PC-9 (cell line): ENCODE data around the gene NKX1-2. TPM values are rescaled to one million over a fixed set of nuclear protein-coding genes. Genes with fewer than 3 reads are reported as not detected.

Source experiments
- BruUV-seq: library from RNA; stranded (reverse); fragments of 400-500 nt; replicated peaks from 2 replicates; lab custom pipeline; 2021; lab: Mats Ljungman, UMichigan
- CTCF ChIA-PET: fragments of 300-600 bp; sonication (Branson Sonifier 250); formaldehyde crosslinking; loops from one replicate; lab custom pipeline; 2022; ENCODE audit warnings: antibody characterized with exemption; lab: Charles Lee
- POLR2A ChIA-PET: fragments of 300-600 bp; sonication (Branson Sonifier 250); formaldehyde crosslinking; loops from one replicate; lab custom pipeline; 2022; ENCODE audit warnings: antibody characterized with exemption; ENCODE audit not compliant: unreplicated experiment; lab: Charles Lee
- DNase-seq, 2 experiments: peaks; one replicate each; pipeline versions ENCODE4 v3.0.0 to v3.0.0-alpha.2; 2015 to 2022; ENCODE audit warnings: mixed read lengths in 1 of 2
- H2AFZ ChIP-seq: fragments of 200-600 bp; sonication (generic); 2 replicates; pipeline ENCODE4 v1.8.1; 2017; ENCODE audit warnings: antibody characterized with exemption
- H3F3A ChIP-seq: fragments of 200-600 bp; sonication (generic); 2 replicates; pipeline ENCODE4 v1.8.1; 2017; ENCODE audit warnings: antibody characterized with exemption, mild to moderate bottlenecking, low read depth; ENCODE audit not compliant: insufficient read depth
- H3K27ac ChIP-seq: fragments of 200-600 bp; sonication (generic); 2 replicates; pipeline ENCODE4 v1.6.1; 2016; ENCODE audit warnings: mixed run types
- H3K27me3 ChIP-seq: fragments of 200-600 bp; sonication (generic); 2 replicates; pipeline ENCODE4 v1.6.1; 2016; ENCODE audit warnings: low read depth, mixed run types; ENCODE audit not compliant: insufficient read depth
- H3K36me3 ChIP-seq: fragments of 200-600 bp; sonication (generic); 2 replicates; pipeline ENCODE4 v1.6.1; 2016; ENCODE audit warnings: low read depth, mixed run types
- H3K4me1 ChIP-seq: fragments of 200-600 bp; sonication (generic); replicated peaks from 2 replicates; pipeline ENCODE4 v1.6.1; 2016; ENCODE audit warnings: mixed run types; ENCODE audit not compliant: insufficient read depth
- H3K4me2 ChIP-seq: fragments of 200-600 bp; sonication (generic); 2 replicates; pipeline ENCODE4 v1.6.1; 2017; ENCODE audit warnings: mixed run types
- H3K4me3 ChIP-seq: fragments of 200-600 bp; sonication (generic); 2 replicates; pipeline ENCODE4 v1.6.1; 2016; ENCODE audit warnings: mixed run types
- H3K79me2 ChIP-seq: fragments of 200-600 bp; sonication (generic); 2 replicates; pipeline ENCODE4 v1.6.1; 2017; ENCODE audit warnings: low read depth, mixed run types
- H3K9me2 ChIP-seq: fragments of 200-600 bp; sonication (generic); 2 replicates; pipeline ENCODE4 v1.8.1; 2017; ENCODE audit warnings: mild to moderate bottlenecking; ENCODE audit not compliant: insufficient read depth
- H3K9me3 ChIP-seq: fragments of 200-600 bp; sonication (generic); 2 replicates; pipeline ENCODE4 v1.8.1; 2016; ENCODE audit warnings: low read depth; ENCODE audit not compliant: insufficient read depth
- H4K20me1 ChIP-seq: fragments of 200-600 bp; sonication (generic); 2 replicates; pipeline ENCODE4 v1.8.1; 2017; ENCODE audit not compliant: insufficient read depth
- EZH2 ChIP-seq: fragments of 200-600 bp; sonication (generic); IDR thresholded peaks from 2 replicates; pipeline ENCODE4 v1.8.0; 2017; ENCODE audit warnings: antibody characterized with exemption, low read depth
- intact Hi-C: fragments of 100-400 bp; cut with micrococcal nuclease; formaldehyde crosslinking; loops from one replicate; pipeline ENCODE4 v1.10.0; 2022; ENCODE audit not compliant: unreplicated experiment
- total RNA-seq: library from RNA; stranded (reverse); gene quantifications from 2 replicates; pipeline ENCODE4 v1.2.3, GENCODE V29; 2021
- TF ChIP-seq, protein P1 (sequence below): fragments of 200-600 bp; sonication (generic); conservative IDR thresholded peaks from 2 replicates; pipeline ENCODE4 v1.6.1; 2017; ENCODE audit warnings: mixed run types, antibody characterized with exemption, mild to moderate bottlenecking, moderate library complexity

Gene NKX1-2
- total RNA-seq, 1 experiment from 2014 or later = 2.9 TPM

DNA sequence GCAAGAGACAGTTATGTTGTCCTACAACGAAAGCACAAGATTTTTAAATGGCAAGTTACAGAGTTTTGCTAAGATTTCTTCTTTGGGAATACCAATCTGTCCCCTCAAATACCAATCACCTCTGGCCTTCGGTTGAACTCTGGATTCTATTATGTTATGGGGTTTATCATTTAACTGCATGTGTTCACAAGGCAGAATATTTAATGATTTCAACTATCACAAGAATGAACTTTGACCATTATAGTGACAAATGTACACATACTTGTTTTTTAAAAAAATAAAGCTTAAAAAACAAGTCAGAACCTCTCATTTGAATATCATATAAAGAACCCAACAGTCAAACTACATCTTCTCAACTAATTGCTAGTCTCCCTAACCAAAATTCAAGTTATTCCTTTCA, 42.4 kb downstream of the NKX1-2 start:
- no peaks in the 10 kb centered on the region for H4K20me1 ChIP-seq
- no peak for TF ChIP-seq EZH2
- TF ChIP-seq, protein P1, sequence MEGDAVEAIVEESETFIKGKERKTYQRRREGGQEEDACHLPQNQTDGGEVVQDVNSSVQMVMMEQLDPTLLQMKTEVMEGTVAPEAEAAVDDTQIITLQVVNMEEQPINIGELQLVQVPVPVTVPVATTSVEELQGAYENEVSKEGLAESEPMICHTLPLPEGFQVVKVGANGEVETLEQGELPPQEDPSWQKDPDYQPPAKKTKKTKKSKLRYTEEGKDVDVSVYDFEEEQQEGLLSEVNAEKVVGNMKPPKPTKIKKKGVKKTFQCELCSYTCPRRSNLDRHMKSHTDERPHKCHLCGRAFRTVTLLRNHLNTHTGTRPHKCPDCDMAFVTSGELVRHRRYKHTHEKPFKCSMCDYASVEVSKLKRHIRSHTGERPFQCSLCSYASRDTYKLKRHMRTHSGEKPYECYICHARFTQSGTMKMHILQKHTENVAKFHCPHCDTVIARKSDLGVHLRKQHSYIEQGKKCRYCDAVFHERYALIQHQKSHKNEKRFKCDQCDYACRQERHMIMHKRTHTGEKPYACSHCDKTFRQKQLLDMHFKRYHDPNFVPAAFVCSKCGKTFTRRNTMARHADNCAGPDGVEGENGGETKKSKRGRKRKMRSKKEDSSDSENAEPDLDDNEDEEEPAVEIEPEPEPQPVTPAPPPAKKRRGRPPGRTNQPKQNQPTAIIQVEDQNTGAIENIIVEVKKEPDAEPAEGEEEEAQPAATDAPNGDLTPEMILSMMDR = no peak

DNA sequence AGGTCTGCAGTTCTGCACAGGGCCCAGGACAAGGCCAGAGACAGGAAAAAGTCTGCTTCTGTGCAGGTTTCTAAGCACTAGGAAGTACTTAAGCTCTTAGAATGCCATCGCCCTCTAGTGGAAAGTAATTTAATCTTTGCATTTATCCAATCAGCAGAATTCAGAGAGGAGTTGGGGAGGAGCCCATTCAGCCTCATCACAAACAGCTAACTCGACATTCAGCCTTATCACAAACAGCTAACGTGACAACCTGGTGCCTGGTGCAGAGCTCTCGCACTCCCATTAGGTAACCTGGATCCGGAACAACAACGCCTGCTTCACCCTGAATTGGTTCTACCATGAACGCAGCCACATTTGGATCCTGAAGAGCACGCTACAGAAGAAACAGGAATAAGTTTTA, 46.3 kb downstream of the NKX1-2 start:
- H3K27ac ChIP-seq = no peak overlapping the region
- no peaks in the 10 kb centered on the region for H3K79me2 ChIP-seq
- no peak overlapping the region for H2AFZ ChIP-seq
- H3F3A ChIP-seq = no peaks in the 10 kb centered on the region; the same call in 1 of the 2 replicates
- no peak for TF ChIP-seq EZH2
- TF ChIP-seq, protein P1 = peak; percentile 65
- no peaks in the 10 kb centered on the region for H3K4me1 ChIP-seq
- ChIA-PET CTCF (interaction anchor here (1.1 kb wide), 1 partner anchor 409 kb away, joined by 9 read pairs; no protein-coding TSS in a partner anchor), POLR2A (interaction anchor here (0.6 kb wide), 1 partner anchor 444 kb away, joined by 4 read pairs; no protein-coding TSS in a partner anchor)
- DNase-seq = peak in 1 of 2 experiments; percentile 65
- BruUV-seq = no TSS peak
- no peak overlapping the region for H3K4me3 ChIP-seq
- no peaks in the 10 kb centered on the region for H3K9me2 ChIP-seq
- no peaks in the 10 kb centered on the region for H3K9me3 ChIP-seq
- no peaks in the 10 kb centered on the region for H3K27me3 ChIP-seq
- peaks cover 4% of the 10 kb centered on the region for H3K36me3 ChIP-seq
- intact Hi-C loops = loop anchor here (5.0 kb wide), 1 partner anchor 821 kb away; no protein-coding TSS in a partner anchor
- H4K20me1 ChIP-seq = no peaks in the 10 kb centered on the region
- H3K4me2 ChIP-seq = no peak overlapping the region

More for the DNA sequence above, 42.4 kb downstream of the NKX1-2 start:
- no peaks in the 10 kb centered on the region for H3F3A ChIP-seq
- BruUV-seq = no TSS peak
- peaks cover 12% of the 10 kb centered on the region; the same call in 1 of the 2 replicates for H3K79me2 ChIP-seq
- peaks cover 8% of the 10 kb centered on the region for H3K36me3 ChIP-seq
- no peaks in the 10 kb centered on the region for H3K4me1 ChIP-seq
- H3K27ac ChIP-seq = no peak overlapping the region
- intact Hi-C loops = no loop called here
- no peaks in the 10 kb centered on the region for H3K9me2 ChIP-seq
- ChIA-PET POLR2A (no interaction called here), CTCF (no interaction called here)
- H3K4me2 ChIP-seq = no peak overlapping the region
- H3K4me3 ChIP-seq = no peak overlapping the region
- no peak overlapping the region for H2AFZ ChIP-seq
- no peaks in the 10 kb centered on the region for H3K27me3 ChIP-seq
- no peaks in the 10 kb centered on the region for H3K9me3 ChIP-seq
- DNase-seq = no peak

DNA sequence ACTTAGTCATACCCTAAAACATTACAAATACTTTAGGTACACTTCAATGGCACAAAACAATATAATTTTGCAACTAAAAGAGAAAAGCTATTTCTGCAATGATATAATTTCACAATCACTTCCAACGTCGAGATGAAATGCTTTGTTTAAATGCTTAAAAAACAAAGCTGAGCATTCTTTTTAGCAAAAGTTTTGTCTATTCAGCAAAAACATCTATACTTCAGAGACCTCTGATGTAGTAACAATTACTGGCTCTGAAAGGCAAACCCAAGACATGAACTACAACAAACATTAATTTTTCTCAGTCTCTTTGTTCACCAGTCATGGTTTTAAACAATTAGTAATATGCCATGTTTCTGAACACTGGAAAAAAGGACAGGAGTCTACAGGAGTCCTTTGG, 47.6 kb downstream of the NKX1-2 start:
- H2AFZ ChIP-seq = no peak overlapping the region
- CTCF ChIA-PET = no interaction called here
- no peaks in the 10 kb centered on the region for H3K9me3 ChIP-seq
- no peaks in the 10 kb centered on the region for H3K4me1 ChIP-seq
- intact Hi-C loops = loop anchor here (5.0 kb wide), 1 partner anchor 820 kb away; no protein-coding TSS in a partner anchor
- no peaks in the 10 kb centered on the region for H3K79me2 ChIP-seq
- H4K20me1 ChIP-seq = no peaks in the 10 kb centered on the region
- H3K4me2 ChIP-seq = no peak overlapping the region
- no peak for DNase-seq
- no peak overlapping the region for H3K27ac ChIP-seq
- no peaks in the 10 kb centered on the region; the same call in 1 of the 2 replicates for H3F3A ChIP-seq
- BruUV-seq = no TSS peak
- no peaks in the 10 kb centered on the region for H3K9me2 ChIP-seq
- peaks cover 2% of the 10 kb centered on the region for H3K36me3 ChIP-seq
- POLR2A ChIA-PET = interaction anchor here (0.5 kb wide), 1 partner anchor 1564 kb away, joined by 3 read pairs; no protein-coding TSS in a partner anchor
- H3K4me3 ChIP-seq = no peak overlapping the region
- H3K27me3 ChIP-seq = no peaks in the 10 kb centered on the region
- TF ChIP-seq, protein P1 = no peak
- TF ChIP-seq EZH2 = no peak
